ENCODE measurements around the gene PLCB2.

The PLCB2 gene

GRCh38 chr15:40335938-40336743 is 28.4 kb upstream of the PLCB2 start:
- H3K4me1 ChIP-seq = peaks cover 13% of the 10 kb centered on the region
- in situ Hi-C loops (cut with MboI; ENCODE audit: low sequenced_read_pairs) = no loop called here
- H3K36me3 ChIP-seq (replicated peaks) = no peaks in the 10 kb centered on the region

GRCh38 chr15:40334941-40335795 is 27.4 kb upstream of the PLCB2 start:
- Histone ChIP-seq H3K4me3 (no peak overlapping the region), H3K4me1 (peaks cover 3% of the 10 kb centered on the region), H3K27me3 (ENCODE audit: low read depth) (no peaks in the 10 kb centered on the region), H3K9me3 (no peaks in the 10 kb centered on the region), H3K36me3 (replicated peaks) (peaks cover 3% of the 10 kb centered on the region; the same call in 1 of the 2 replicates)
- in situ Hi-C loops (cut with MboI; ENCODE audit: low sequenced_read_pairs) = no loop called here
- DNase-seq (ENCODE audit: low spot score in 2 of 2) = no peak

More at GRCh38 chr15:40335938-40336743, 28.4 kb upstream of the PLCB2 start:
- Histone ChIP-seq H3K27me3 (ENCODE audit: low read depth) (no peaks in the 10 kb centered on the region), H3K9me3 (no peaks in the 10 kb centered on the region), H3K4me3 (no peak overlapping the region)
- peak in 1 of 2 experiments; percentile 36 for DNase-seq (ENCODE audit: low spot score in 2 of 2)

GRCh38 chr15:40334541-40334940 is 26.8 kb upstream of the PLCB2 start:
- Histone ChIP-seq H3K27me3 (ENCODE audit: low read depth) (no peaks in the 10 kb centered on the region), H3K4me1 (no peaks in the 10 kb centered on the region; the same call in 1 of the 2 replicates), H3K4me3 (no peak overlapping the region), H3K9me3 (no peaks in the 10 kb centered on the region), H3K36me3 (replicated peaks) (peaks cover 3% of the 10 kb centered on the region; the same call in 1 of the 2 replicates)
- DNase-seq (ENCODE audit: low spot score in 2 of 2) = no peak
- in situ Hi-C loops (cut with MboI; ENCODE audit: low sequenced_read_pairs) = no loop called here

- H3K4me1 ChIP-seq = no peaks in the 10 kb centered on the region; the same call in 1 of the 2 replicates
Measured at GRCh38 chr15:40333922-40334492, 26.3 kb upstream of the PLCB2 start.

GRCh38 chr15:40332113-40332781 is 24.5 kb upstream of the PLCB2 start:
- H3K36me3 ChIP-seq (replicated peaks) = peaks cover 21% of the 10 kb centered on the region
- H3K27me3 ChIP-seq (ENCODE audit: low read depth) = no peaks in the 10 kb centered on the region
- H3K4me1 ChIP-seq = peaks cover 15% of the 10 kb centered on the region
- H3K4me3 ChIP-seq = no peak overlapping the region
- no peaks in the 10 kb centered on the region for H3K9me3 ChIP-seq
- in situ Hi-C loops (cut with MboI; ENCODE audit: low sequenced_read_pairs) = no loop called here
- no peak for DNase-seq (ENCODE audit: low spot score in 2 of 2)

More at GRCh38 chr15:40333922-40334492, 26.3 kb upstream of the PLCB2 start:
- Histone ChIP-seq H3K9me3 (no peaks in the 10 kb centered on the region), H3K36me3 (replicated peaks) (peaks cover 8% of the 10 kb centered on the region; the same call in 1 of the 2 replicates), H3K4me3 (no peak overlapping the region), H3K27me3 (ENCODE audit: low read depth) (no peaks in the 10 kb centered on the region)
- in situ Hi-C loops (cut with MboI; ENCODE audit: low sequenced_read_pairs) = no loop called here
- no peak for DNase-seq (ENCODE audit: low spot score in 2 of 2)

GRCh38 chr15:40331637-40332036 is 23.9 kb upstream of the PLCB2 start:
- no peak overlapping the region for H3K4me3 ChIP-seq
- H3K36me3 ChIP-seq (replicated peaks) = peaks cover 23% of the 10 kb centered on the region
- H3K4me1 ChIP-seq = peaks cover 21% of the 10 kb centered on the region
- no peak for DNase-seq (ENCODE audit: low spot score in 2 of 2)
- in situ Hi-C loops (cut with MboI; ENCODE audit: low sequenced_read_pairs) = no loop called here
- no peaks in the 10 kb centered on the region for H3K27me3 ChIP-seq (ENCODE audit: low read depth)
- H3K9me3 ChIP-seq = no peaks in the 10 kb centered on the region

- Histone ChIP-seq H3K4me3 (no peak overlapping the region), H3K36me3 (replicated peaks) (peaks cover 29% of the 10 kb centered on the region), H3K9me3 (no peaks in the 10 kb centered on the region), H3K4me1 (peaks cover 27% of the 10 kb centered on the region), H3K27me3 (ENCODE audit: low read depth) (no peaks in the 10 kb centered on the region)
- in situ Hi-C loops (cut with MboI; ENCODE audit: low sequenced_read_pairs) = no loop called here
- no peak for DNase-seq (ENCODE audit: low spot score in 2 of 2)
Measured at GRCh38 chr15:40331026-40331425, 23.3 kb upstream of the PLCB2 start.

- DNase-seq (ENCODE audit: low spot score in 2 of 2) = no peak
- Histone ChIP-seq H3K4me1 (peaks cover 31% of the 10 kb centered on the region), H3K36me3 (replicated peaks) (peaks cover 33% of the 10 kb centered on the region), H3K4me3 (no peak overlapping the region), H3K9me3 (no peaks in the 10 kb centered on the region), H3K27me3 (ENCODE audit: low read depth) (no peaks in the 10 kb centered on the region)
- in situ Hi-C loops (cut with MboI; ENCODE audit: low sequenced_read_pairs) = no loop called here
Measured at GRCh38 chr15:40330368-40330836, 22.7 kb upstream of the PLCB2 start.

- no peak for DNase-seq (ENCODE audit: low spot score in 2 of 2)
- Histone ChIP-seq H3K4me3 (no peak overlapping the region), H3K9me3 (no peaks in the 10 kb centered on the region), H3K27me3 (ENCODE audit: low read depth) (no peaks in the 10 kb centered on the region), H3K4me1 (peaks cover 36% of the 10 kb centered on the region), H3K36me3 (replicated peaks) (peaks cover 36% of the 10 kb centered on the region)
- in situ Hi-C loops (cut with MboI; ENCODE audit: low sequenced_read_pairs) = no loop called here
Measured at GRCh38 chr15:40329804-40330203, 22.1 kb upstream of the PLCB2 start.

- no peak for DNase-seq (ENCODE audit: low spot score in 2 of 2)
- Histone ChIP-seq H3K9me3 (no peaks in the 10 kb centered on the region), H3K4me1 (peaks cover 36% of the 10 kb centered on the region), H3K4me3 (no peak overlapping the region), H3K27me3 (ENCODE audit: low read depth) (no peaks in the 10 kb centered on the region), H3K36me3 (replicated peaks) (peaks cover 37% of the 10 kb centered on the region)
- in situ Hi-C loops (cut with MboI; ENCODE audit: low sequenced_read_pairs) = no loop called here
Measured at GRCh38 chr15:40328751-40329150, 21.0 kb upstream of the PLCB2 start.

GRCh38 chr15:40328176-40328575 is 20.4 kb upstream of the PLCB2 start:
- Histone ChIP-seq H3K4me3 (no peak overlapping the region), H3K27me3 (ENCODE audit: low read depth) (no peaks in the 10 kb centered on the region), H3K36me3 (replicated peaks) (peaks cover 37% of the 10 kb centered on the region), H3K9me3 (no peaks in the 10 kb centered on the region), H3K4me1 (peaks cover 36% of the 10 kb centered on the region)
- in situ Hi-C loops (cut with MboI; ENCODE audit: low sequenced_read_pairs) = no loop called here
- DNase-seq (ENCODE audit: low spot score in 2 of 2) = peak in 1 of 2 experiments; percentile 56

GRCh38 chr15:40327457-40327856 is 19.7 kb upstream of the PLCB2 start:
- peaks cover 37% of the 10 kb centered on the region for H3K36me3 ChIP-seq (replicated peaks)
- H3K27me3 ChIP-seq (ENCODE audit: low read depth) = no peaks in the 10 kb centered on the region
- in situ Hi-C loops (cut with MboI; ENCODE audit: low sequenced_read_pairs) = no loop called here
- no peak overlapping the region for H3K4me3 ChIP-seq
- H3K4me1 ChIP-seq = peaks cover 42% of the 10 kb centered on the region
- H3K9me3 ChIP-seq = no peaks in the 10 kb centered on the region
- peak; percentile 34 to 40 for DNase-seq (ENCODE audit: low spot score in 2 of 2)

- Histone ChIP-seq H3K4me3 (no peak overlapping the region), H3K4me1 (peaks cover 56% of the 10 kb centered on the region), H3K27me3 (ENCODE audit: low read depth) (no peaks in the 10 kb centered on the region), H3K36me3 (replicated peaks) (peaks cover 36% of the 10 kb centered on the region), H3K9me3 (no peaks in the 10 kb centered on the region)
- in situ Hi-C loops (cut with MboI; ENCODE audit: low sequenced_read_pairs) = no loop called here
- DNase-seq (ENCODE audit: low spot score in 2 of 2) = no peak
Measured at GRCh38 chr15:40325700-40326099, 18.0 kb upstream of the PLCB2 start.
